Activated CD4-positive, CD25-positive, alpha-beta regulatory T cell treated with anti-CD3 and anti-CD28 coated beads, Interleukin-2, amount 50 U/mL, for 24 hours (primary cell): ENCODE measurements around the gene MPND.

Experiments
- ATAC-seq, 2 donors: fragments of 150-1000 bp; cut with Tn5 transposase; one replicate each; pipeline ENCODE4 v1.10.0; 2021; ENCODE audit warnings: mild to moderate bottlenecking in 1 of 2, moderate library complexity in 1 of 2

MPND gene

DNA sequence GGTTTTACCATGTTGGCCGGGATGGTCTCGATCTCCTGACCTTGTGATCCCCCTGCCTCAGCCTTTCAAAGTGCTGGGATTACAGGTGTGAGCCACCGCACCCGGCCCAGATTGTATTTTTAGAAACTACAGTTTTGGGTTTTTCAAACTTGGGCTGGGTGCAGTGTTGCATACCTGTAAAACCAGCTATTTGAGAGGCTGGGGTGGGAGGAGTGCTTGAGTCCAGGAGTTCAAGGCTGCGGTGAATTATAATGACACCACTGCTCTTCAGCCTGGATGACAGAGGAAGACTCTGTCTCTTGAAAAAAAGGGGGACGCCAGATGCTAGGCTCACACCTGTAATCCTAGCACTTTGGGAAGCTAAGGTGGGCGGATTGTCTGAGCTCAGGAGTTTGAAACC, 63.3 kb downstream of the MPND start:
- no peak for ATAC-seq

DNA sequence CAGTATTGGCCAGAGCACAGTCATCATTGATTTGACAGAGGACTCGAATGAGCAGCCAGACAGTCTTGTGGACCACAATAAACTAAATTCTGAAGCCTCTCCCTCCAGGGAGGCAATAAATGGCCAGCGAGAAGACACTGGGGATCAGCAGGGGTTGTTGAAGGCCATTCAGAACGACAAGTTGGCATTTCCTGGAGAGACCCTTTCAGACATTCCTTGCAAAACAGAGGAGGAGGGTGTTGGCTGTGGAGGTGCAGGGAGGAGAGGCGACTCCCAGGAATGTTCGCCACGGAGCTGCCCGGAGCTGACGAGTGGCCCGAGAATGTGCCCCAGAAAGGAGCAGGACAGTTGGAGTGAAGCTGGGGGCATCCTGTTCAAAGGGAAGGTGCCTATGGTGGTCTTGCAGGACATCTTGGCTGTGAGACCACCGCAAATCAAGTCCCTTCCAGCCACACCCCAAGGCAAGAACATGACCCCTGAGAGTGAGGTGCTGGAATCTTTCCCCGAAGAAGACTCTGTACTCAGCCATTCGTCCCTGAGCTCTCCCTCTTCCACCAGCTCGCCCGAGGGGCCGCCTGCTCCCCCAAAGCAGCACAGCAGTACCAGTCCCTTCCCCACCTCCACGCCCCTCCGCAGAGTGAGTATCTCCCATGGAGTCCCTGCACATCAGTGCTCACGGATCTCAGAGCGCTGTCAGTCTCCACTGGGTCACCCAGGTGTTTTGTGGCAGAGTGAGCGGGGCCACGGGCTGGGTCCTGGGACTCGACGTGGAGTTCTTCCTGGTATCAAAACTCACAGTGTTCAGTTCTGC, 66.0 kb downstream of the MPND start:
- no peak for ATAC-seq
